Mesenchymal stem cell (in vitro differentiated cells and primary cell): ENCODE measurements around the gene MED12L.

Experiments
- DNase-seq: peaks from one replicate; pipeline ENCODE4 v3.0.0-alpha.2; 2013
- H2AFZ ChIP-seq: one replicate; pipeline ENCODE4 v1.6.1; 2013; ENCODE audit warnings: low read depth, mild to moderate bottlenecking, control low read depth, inconsistent platforms, low read length, moderate library complexity
- H2AK5ac ChIP-seq: 2 replicates; pipeline ENCODE4 v1.6.1; 2013; ENCODE audit warnings: low read length, moderate library complexity, mild to moderate bottlenecking, inconsistent platforms; ENCODE audit not compliant: severe bottlenecking
- H2BK120ac ChIP-seq: one replicate; pipeline ENCODE4 v1.6.1; 2013; ENCODE audit warnings: low read depth, mild to moderate bottlenecking, inconsistent platforms, low read length, moderate library complexity
- H2BK12ac ChIP-seq, 2 experiments: one replicate each; pipeline ENCODE4 v1.6.1; 2013; ENCODE audit warnings: inconsistent platforms in 2 of 2, low read length in 2 of 2, mild to moderate bottlenecking in 2 of 2, moderate library complexity in 2 of 2, control low read depth in 1 of 2
- H2BK15ac ChIP-seq: one replicate; pipeline ENCODE4 v1.6.1; 2013; ENCODE audit warnings: mild to moderate bottlenecking, low read depth, inconsistent platforms; ENCODE audit not compliant: poor library complexity, severe bottlenecking
- H2BK5ac ChIP-seq: 2 replicates; pipeline ENCODE4 v1.6.1; 2013; ENCODE audit warnings: low read depth, mild to moderate bottlenecking, low read length, control low read depth, inconsistent platforms; ENCODE audit not compliant: poor library complexity, severe bottlenecking
- H3K14ac ChIP-seq, 2 experiments: one replicate each; pipeline ENCODE4 v1.6.1; 2013; ENCODE audit warnings: inconsistent platforms in 2 of 2, low read length in 2 of 2, control low read depth in 1 of 2, mild to moderate bottlenecking in 1 of 2, moderate library complexity in 1 of 2
- H3K18ac ChIP-seq, 2 experiments: one replicate each; pipeline ENCODE4 v1.6.1; 2013; ENCODE audit warnings: inconsistent platforms in 2 of 2, low read length in 2 of 2, control low read depth in 1 of 2, low read depth in 1 of 2, mild to moderate bottlenecking in 1 of 2
- H3K23ac ChIP-seq, 2 experiments: one replicate each; pipeline ENCODE4 v1.6.1; 2013; ENCODE audit warnings: inconsistent platforms in 2 of 2, low read length in 2 of 2, mild to moderate bottlenecking in 2 of 2, moderate library complexity in 2 of 2, control low read depth in 1 of 2
- H3K27ac ChIP-seq: 2 replicates; pipeline ENCODE4 v1.5.1; 2013; ENCODE audit warnings: mild to moderate bottlenecking, moderate library complexity, low read length, control low read depth, inconsistent platforms; ENCODE audit not compliant: poor library complexity, severe bottlenecking
- H3K27me3 ChIP-seq, 2 experiments: 2 replicates each; pipeline versions ENCODE4 v1.6.1 to v1.7.0; 2013; ENCODE audit warnings: low read length in 2 of 2, mild to moderate bottlenecking in 2 of 2, moderate library complexity in 2 of 2, control low read depth in 1 of 2, inconsistent platforms in 1 of 2; ENCODE audit not compliant: control insufficient read depth in 1 of 2, insufficient read depth in 1 of 2
- H3K36me3 ChIP-seq, 2 experiments: 2 replicates each; pipeline versions ENCODE4 v1.6.1 to v1.7.0; 2013; ENCODE audit warnings: low read length in 2 of 2, control low read depth in 1 of 2, inconsistent platforms in 1 of 2, low read depth in 1 of 2, mild to moderate bottlenecking in 1 of 2; ENCODE audit not compliant: insufficient read depth in 2 of 2, control insufficient read depth in 1 of 2
- H3K4ac ChIP-seq, 2 experiments: one replicate each; pipeline ENCODE4 v1.6.1; 2013; ENCODE audit warnings: inconsistent platforms in 2 of 2, low read length in 2 of 2, mild to moderate bottlenecking in 2 of 2, moderate library complexity in 2 of 2, control low read depth in 1 of 2, low read depth in 1 of 2
- H3K4me1 ChIP-seq: 2 replicates; pipeline ENCODE4 v1.6.1; 2013; ENCODE audit warnings: low read depth, low read length, control low read depth; ENCODE audit not compliant: control insufficient read depth, insufficient read depth
- H3K4me2 ChIP-seq: 2 replicates; pipeline ENCODE4 v1.6.1; 2013; ENCODE audit warnings: low read length, mild to moderate bottlenecking, inconsistent platforms; ENCODE audit not compliant: poor library complexity, severe bottlenecking
- H3K4me3 ChIP-seq, 2 experiments: 2 replicates each; pipeline versions ENCODE4 v1.5.1 to v1.7.0; 2013; ENCODE audit warnings: low read length in 2 of 2, mild to moderate bottlenecking in 2 of 2, control low read depth in 1 of 2, low read depth in 1 of 2; ENCODE audit not compliant: insufficient read depth in 1 of 2
- H3K79me1 ChIP-seq: replicated peaks from 2 replicates; pipeline ENCODE4 v1.6.1; 2013; ENCODE audit warnings: mild to moderate bottlenecking, control low read depth, low read length, inconsistent platforms; ENCODE audit not compliant: poor library complexity, severe bottlenecking
- H3K9ac ChIP-seq: 2 replicates; pipeline ENCODE4 v1.7.0; 2013; ENCODE audit warnings: mild to moderate bottlenecking, low read length, moderate library complexity
- H3K9me3 ChIP-seq: 2 replicates; pipeline ENCODE4 v1.7.0; 2013; ENCODE audit warnings: mild to moderate bottlenecking, low read length; ENCODE audit not compliant: control insufficient read depth
- H4K8ac ChIP-seq: one replicate; pipeline ENCODE4 v1.6.1; 2013; ENCODE audit warnings: inconsistent platforms, mild to moderate bottlenecking, low read length, moderate library complexity
- H4K91ac ChIP-seq: one replicate; pipeline ENCODE4 v1.6.1; 2013; ENCODE audit warnings: mild to moderate bottlenecking, low read length, inconsistent platforms
- WGBS: methylation state at CpG from one replicate; pipeline ENCODE4 v1.1.7; 2013; ENCODE audit warnings: mixed read lengths; 5-methylcytosine and 5-hydroxymethylcytosine counted together

MED12L gene

DNA sequence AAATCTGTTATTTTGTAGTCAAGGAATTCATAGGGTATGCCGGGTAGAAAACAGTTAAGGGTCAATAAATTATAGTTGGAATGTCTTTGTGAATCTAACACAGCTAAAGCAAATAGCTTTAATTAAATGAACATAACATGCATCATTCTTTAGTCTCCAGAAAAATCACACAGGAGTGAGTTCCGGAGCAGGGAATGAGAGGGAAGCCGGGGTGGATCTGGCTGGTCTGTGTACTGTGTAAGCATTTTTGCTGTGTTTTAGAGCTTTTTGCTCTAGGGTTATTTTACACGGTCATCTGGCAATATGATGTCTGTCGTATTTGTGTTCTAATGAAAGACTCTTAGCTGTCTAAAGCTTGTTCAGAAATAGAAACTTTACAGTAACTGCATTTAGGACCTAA is 57.5 kb downstream of the MED12L start:
- Histone ChIP-seq H3K23ac (no peak overlapping the region), H3K4ac (no peak overlapping the region), H3K4me1 (peaks cover 4% of the 10 kb centered on the region), H4K8ac (no peak overlapping the region), H4K91ac (no peak overlapping the region), H2AK5ac (no peak overlapping the region), H3K27ac (no peak overlapping the region), H3K36me3 (no peaks in the 10 kb centered on the region), H3K79me1 (no peaks in the 10 kb centered on the region), H3K9me3 (no peaks in the 10 kb centered on the region), H2BK5ac (no peak overlapping the region), H3K14ac (no peak overlapping the region), H3K4me2 (no peak overlapping the region), H2BK120ac (no peak overlapping the region), H3K18ac (no peak overlapping the region), H3K27me3 (peaks cover 0 to 21% of the 10 kb centered on the region in 2 experiments), H3K9ac (no peak overlapping the region), H2BK15ac (no peak overlapping the region), H2AFZ (no peak overlapping the region), H2BK12ac (no peak overlapping the region), H3K4me3 (no peak overlapping the region)
- 75% methylated on average over 4 of the region's 5 CpGs for WGBS
- DNase-seq = no peak

DNA sequence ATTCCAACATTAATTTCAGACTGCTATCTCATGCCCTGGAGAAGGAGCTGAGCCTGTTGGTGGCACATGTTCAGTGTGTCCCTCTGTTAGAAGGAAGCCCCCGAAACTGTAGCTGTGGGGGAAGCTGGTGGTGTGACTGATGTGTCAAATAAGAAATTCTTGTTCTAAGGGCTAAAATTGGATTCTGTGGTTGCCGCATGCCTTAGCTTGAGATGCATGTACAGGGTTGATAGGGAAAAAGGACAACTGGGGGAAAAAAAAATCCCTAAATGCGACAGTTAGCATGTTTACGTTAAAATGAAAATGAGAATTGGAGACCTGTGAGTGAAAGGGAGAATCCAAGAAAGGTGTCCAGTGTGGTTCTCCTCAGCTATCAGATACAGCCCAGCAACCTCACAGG is 58.6 kb downstream of the MED12L start:
- no peaks in the 10 kb centered on the region for H3K79me1 ChIP-seq
- H3K36me3 ChIP-seq = no peaks in the 10 kb centered on the region
- H3K4me2 ChIP-seq = no peak overlapping the region
- H3K14ac ChIP-seq = no peak overlapping the region
- H4K8ac ChIP-seq = no peak overlapping the region
- H3K27me3 ChIP-seq = peaks cover 0 to 21% of the 10 kb centered on the region in 2 experiments
- DNase-seq = no peak
- no peak overlapping the region for H2BK120ac ChIP-seq
- H3K27ac ChIP-seq = no peak overlapping the region
- no peak overlapping the region for H2BK15ac ChIP-seq
- H3K4me1 ChIP-seq = peaks cover 4% of the 10 kb centered on the region
- no peak overlapping the region for H3K4ac ChIP-seq
- H2AK5ac ChIP-seq = no peak overlapping the region
- H2AFZ ChIP-seq = no peak overlapping the region
- no peak overlapping the region for H3K18ac ChIP-seq
- H3K9ac ChIP-seq = no peak overlapping the region
- no peak overlapping the region for H2BK12ac ChIP-seq
- no peak overlapping the region for H4K91ac ChIP-seq
- 95% methylated on average over 4 of the region's 4 CpGs for WGBS
- H3K4me3 ChIP-seq = no peak overlapping the region
- no peak overlapping the region for H3K23ac ChIP-seq
- no peaks in the 10 kb centered on the region for H3K9me3 ChIP-seq
- no peak overlapping the region for H2BK5ac ChIP-seq

DNA sequence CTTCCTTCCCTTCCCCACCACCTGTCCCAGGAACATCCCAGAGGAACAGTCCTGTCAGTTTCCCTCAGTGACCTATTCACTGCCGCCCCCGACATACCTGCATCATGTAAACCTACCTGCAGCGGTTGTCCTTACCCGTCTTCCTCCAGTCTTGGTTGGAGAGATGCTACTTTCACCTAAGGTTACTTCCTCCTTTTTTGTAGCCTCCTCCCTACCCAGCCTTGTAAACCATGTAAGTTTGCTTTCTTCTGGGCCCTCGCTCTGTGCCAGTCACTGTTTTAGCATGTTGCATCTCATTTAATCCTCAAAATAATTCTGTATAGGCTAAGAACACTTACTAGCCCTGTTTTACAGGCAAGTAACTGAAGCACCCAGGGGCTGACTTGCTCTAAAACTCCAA is 59.3 kb downstream of the MED12L start:
- H3K9me3 ChIP-seq = no peaks in the 10 kb centered on the region
- no peak overlapping the region for H2AFZ ChIP-seq
- H3K27ac ChIP-seq = no peak overlapping the region
- no peak overlapping the region for H3K4ac ChIP-seq
- no peak overlapping the region for H3K9ac ChIP-seq
- DNase-seq = no peak
- no peaks in the 10 kb centered on the region for H3K79me1 ChIP-seq
- no peak overlapping the region for H2BK12ac ChIP-seq
- H2BK15ac ChIP-seq = no peak overlapping the region
- no peaks in the 10 kb centered on the region for H3K36me3 ChIP-seq
- peaks cover 4% of the 10 kb centered on the region for H3K4me1 ChIP-seq
- H3K14ac ChIP-seq = no peak overlapping the region
- no peak overlapping the region for H3K23ac ChIP-seq
- no peak overlapping the region for H2BK120ac ChIP-seq
- H4K91ac ChIP-seq = no peak overlapping the region
- H3K4me2 ChIP-seq = no peak overlapping the region
- no peak overlapping the region for H3K18ac ChIP-seq
- no peak overlapping the region for H2BK5ac ChIP-seq
- no peak overlapping the region for H2AK5ac ChIP-seq
- 72% methylated on average over 5 of the region's 5 CpGs for WGBS
- H4K8ac ChIP-seq = no peak overlapping the region
- peaks cover 0 to 21% of the 10 kb centered on the region in 2 experiments for H3K27me3 ChIP-seq
- no peak overlapping the region for H3K4me3 ChIP-seq

DNA sequence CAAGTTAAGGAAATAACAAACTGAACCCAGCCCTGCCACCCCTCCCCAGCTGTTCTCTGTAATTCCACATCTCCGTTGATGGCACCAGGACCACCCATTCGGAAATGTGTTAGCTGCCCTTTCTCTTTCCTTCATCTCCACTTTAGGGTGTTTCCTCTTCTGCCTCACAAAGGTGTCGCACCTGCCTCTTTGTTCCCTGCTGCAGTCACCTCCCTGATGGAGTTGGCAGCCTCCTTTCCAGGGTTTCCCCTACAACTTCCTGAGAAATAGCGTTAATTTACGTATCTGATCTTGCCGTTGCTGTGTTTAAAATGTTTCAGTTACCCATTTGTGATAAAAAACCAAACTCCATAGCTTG is 60.2 kb downstream of the MED12L start:
- Histone ChIP-seq H4K8ac (no peak overlapping the region), H4K91ac (no peak overlapping the region), H2BK120ac (no peak overlapping the region), H3K4me2 (no peak overlapping the region), H2AFZ (no peak overlapping the region), H3K27me3 (peaks cover 0 to 21% of the 10 kb centered on the region in 2 experiments), H3K27ac (no peak overlapping the region), H3K18ac (no peak overlapping the region), H3K4me1 (peaks cover 4% of the 10 kb centered on the region), H3K9me3 (no peaks in the 10 kb centered on the region), H3K9ac (no peak overlapping the region), H2BK15ac (no peak overlapping the region), H2AK5ac (no peak overlapping the region), H2BK5ac (no peak overlapping the region), H3K23ac (no peak overlapping the region), H3K4ac (no peak overlapping the region), H3K36me3 (no peaks in the 10 kb centered on the region), H2BK12ac (no peak overlapping the region), H3K14ac (no peak overlapping the region), H3K79me1 (no peaks in the 10 kb centered on the region), H3K4me3 (no peak overlapping the region)
- WGBS = 47% methylated on average over 6 of the region's 6 CpGs
- no peak for DNase-seq
